ENCODE results near the gene C20orf144.
A peak's percentile ranks its signal among the peaks of the same experiment; 100 is the strongest.

C20orf144 gene

GRCh38 chr20:33666293-33667244 is 4.4 kb downstream of the C20orf144 start, which contains the start of gene ACTL10:
TSS of gene ACTL10 (plus strand) at chr20:33666943. CDS start at chr20:33667498, 555 bp downstream.
- DNase-seq = peak; percentile 98

- DNase-seq = peak in 1 of 2 experiments; percentile 25
Observed at GRCh38 chr20:33667245-33667675, 5.1 kb downstream of the C20orf144 start.

GRCh38 chr20:33667676-33668465 is 5.7 kb downstream of the C20orf144 start:
- DNase-seq = peak; percentile 46 to 73

GRCh38 chr20:33668466-33669155 is 6.5 kb downstream of the C20orf144 start:
- no peak for DNase-seq

- DNase-seq = no peak
Observed at GRCh38 chr20:33669224-33669623, 7.1 kb downstream of the C20orf144 start.

GRCh38 chr20:33669873-33670640 is 7.9 kb downstream of the C20orf144 start:
- no peak for DNase-seq

GRCh38 chr20:33670715-33671499 is 8.8 kb downstream of the C20orf144 start:
- no peak for DNase-seq

GRCh38 chr20:33671573-33672288 is 9.6 kb downstream of the C20orf144 start:
- DNase-seq = no peak

- DNase-seq = no peak
Observed at GRCh38 chr20:33672426-33673113, 10.4 kb downstream of the C20orf144 start.

- no peak for DNase-seq
Observed at GRCh38 chr20:33673114-33673409, 10.9 kb downstream of the C20orf144 start.

GRCh38 chr20:33673410-33674293 is 11.5 kb downstream of the C20orf144 start:
- no peak for DNase-seq

GRCh38 chr20:33674294-33675135 is 12.4 kb downstream of the C20orf144 start, which contains the start of gene NECAB3:
TSS of gene NECAB3 (minus strand) at chr20:33674428. CDS start at chr20:33674352, 76 bp downstream.
- peak; percentile 34 to 58 for DNase-seq

GRCh38 chr20:33675136-33675959 is 13.2 kb downstream of the C20orf144 start:
- DNase-seq = no peak

GRCh38 chr20:33676121-33676520 is 14.0 kb downstream of the C20orf144 start:
- no peak for DNase-seq

- no peak for DNase-seq
Observed at GRCh38 chr20:33676652-33677645, 14.8 kb downstream of the C20orf144 start.
